Measurements from ENCODE around the gene CRYBG3. TPM values are rescaled to one million over a fixed set of nuclear protein-coding genes. Genes with fewer than 3 reads are reported as not detected.

CRYBG3 gene
- total RNA-seq, 4 donors from 2014 or later = 43.1 to 62.6 (median 46.1) TPM

- no peak for TF ChIP-seq CTCF (IDR thresholded peaks at IDR 0.05)
- ATAC-seq (ENCODE audit: low FRiP score) (no peak), DNase-seq (ENCODE audit: low spot score) (no peak)
Observed at GRCh38 chr3:97860364-97860763, 38.6 kb downstream of the CRYBG3 start.

DNA sequence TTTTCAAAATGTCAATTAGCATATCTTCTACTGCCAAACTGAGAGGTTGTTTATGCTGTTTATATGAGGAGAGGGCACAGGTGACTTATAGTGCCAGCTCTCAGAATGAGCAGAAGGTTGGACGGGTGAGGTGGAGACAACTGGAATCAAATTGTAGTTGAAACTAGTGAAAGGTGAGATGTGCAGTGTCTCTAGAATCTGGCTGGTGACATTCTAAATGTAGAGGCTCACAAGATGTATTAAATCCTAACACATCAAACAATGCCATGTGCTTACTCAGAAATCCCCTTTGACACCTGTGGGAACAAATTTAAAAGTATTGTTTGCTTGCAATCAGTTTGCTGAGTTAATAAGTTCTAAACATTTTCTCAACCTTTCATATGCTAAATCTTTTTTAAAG lies 40.8 kb downstream of the CRYBG3 start:
- ATAC-seq (ENCODE audit: low FRiP score) (no peak), DNase-seq (ENCODE audit: low spot score) (no peak)
- TF ChIP-seq CTCF (IDR thresholded peaks at IDR 0.05) = no peak

DNA sequence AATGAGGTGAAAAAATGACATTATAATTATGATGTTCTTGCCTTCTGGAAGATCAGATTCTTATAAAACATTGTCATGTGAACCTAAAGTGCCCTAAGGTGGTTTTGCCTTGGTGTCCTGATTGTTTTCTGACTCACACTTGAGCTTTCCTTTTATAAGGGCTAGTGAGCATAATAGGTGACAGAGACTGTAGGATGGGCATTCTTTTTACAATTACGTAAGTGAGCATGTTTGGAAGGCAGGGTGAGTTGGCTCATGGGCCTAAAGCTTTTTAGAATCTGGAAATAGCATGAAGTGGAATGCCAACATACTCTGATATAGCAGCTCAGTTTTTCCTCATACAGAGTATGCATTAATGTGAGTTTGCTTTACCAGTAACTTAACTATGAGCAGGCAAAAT lies 41.2 kb downstream of the CRYBG3 start:
- TF ChIP-seq CTCF (IDR thresholded peaks at IDR 0.05) = no peak
- no peak for DNase-seq (ENCODE audit: low spot score)
- no peak for ATAC-seq (ENCODE audit: low FRiP score)

GRCh38 chr3:97863775-97864174 lies 42.0 kb downstream of the CRYBG3 start:
- ATAC-seq (ENCODE audit: low FRiP score) (no peak), DNase-seq (ENCODE audit: low spot score) (no peak)
- no peak for TF ChIP-seq CTCF (IDR thresholded peaks at IDR 0.05)

DNA sequence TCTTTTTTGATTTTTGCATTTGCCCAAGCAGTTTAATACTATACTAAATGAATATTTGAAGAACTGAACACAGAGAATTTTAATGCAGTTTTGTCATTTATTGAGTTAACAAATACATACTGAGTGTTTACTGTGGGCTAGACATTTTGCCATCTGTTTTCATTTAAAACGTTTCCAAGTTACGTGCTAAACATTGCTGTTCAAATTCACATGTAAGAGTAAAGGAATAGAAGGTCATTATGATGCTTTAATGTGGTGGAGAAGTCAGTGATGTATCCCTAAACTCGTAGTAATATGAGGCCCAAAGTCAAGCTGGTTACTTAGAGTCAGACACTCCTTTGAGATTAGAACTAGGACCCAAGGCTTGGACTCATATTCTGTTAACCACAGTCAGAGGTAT lies 49.4 kb downstream of the CRYBG3 start:
- TF ChIP-seq CTCF (IDR thresholded peaks at IDR 0.05) = no peak
- DNase-seq (ENCODE audit: low spot score) (no peak), ATAC-seq (ENCODE audit: low FRiP score) (no peak)

- TF ChIP-seq CTCF (IDR thresholded peaks at IDR 0.05) = no peak
- DNase-seq (ENCODE audit: low spot score) = no peak
- ATAC-seq (ENCODE audit: low FRiP score) = peak; percentile 90
Observed at GRCh38 chr3:97871801-97872524, 50.2 kb downstream of the CRYBG3 start.

- ATAC-seq (ENCODE audit: low FRiP score) (peak; percentile 5), DNase-seq (ENCODE audit: low spot score) (no peak)
- no peak for TF ChIP-seq CTCF (IDR thresholded peaks at IDR 0.05)
Observed at GRCh38 chr3:97872525-97873042, 50.8 kb downstream of the CRYBG3 start.

Data from omental fat pad (tissue), 4 donors.